GM18499 (cell line): ENCODE data around the gene IFNE.

ENCODE experiments used
- ATAC-seq: cut with Tn5 transposase; IDR thresholded peaks from one replicate; pipeline ENCODE4 v1.9.1; 2021; ENCODE audit warnings: moderate number of reproducible peaks; ENCODE audit not compliant: insufficient read depth, unreplicated experiment

IFNE gene

GRCh38 chr9:21432672-21433425, 49.3 kb downstream of the IFNE start:
- no peak for ATAC-seq
